ENCODE data around the gene GSTM1. TPM values are rescaled to one million over a fixed set of nuclear protein-coding genes. Genes with fewer than 3 reads are reported as not detected.
"Not testable (repeated sequence)": the region's sequence is repeated elsewhere in the genome, so short reads cannot be mapped to it uniquely, and the experiment has no call there.

Gene GSTM1
- total RNA-seq, 1 donor from 2014 or later, result 91.5 TPM

- no peak for ATAC-seq
- intact Hi-C loops (cut with DNase I), result no loop called here
- no peak for DNase-seq (ENCODE audit: low spot score)
Measured at GRCh38 chr1:109658533-109659042, 29.0 kb upstream of the GSTM1 start.

- DNase-seq (ENCODE audit: low spot score), result no peak
- ATAC-seq, result no peak
- intact Hi-C loops (cut with DNase I), result no loop called here
Measured at GRCh38 chr1:109659145-109659544, 28.5 kb upstream of the GSTM1 start.

GRCh38 chr1:109659997-109660690, 27.5 kb upstream of the GSTM1 start:
- ATAC-seq, result no peak
- intact Hi-C loops (cut with DNase I), result no loop called here
- DNase-seq (ENCODE audit: low spot score), result no peak

GRCh38 chr1:109660691-109661026, 27.0 kb upstream of the GSTM1 start:
- DNase-seq (ENCODE audit: low spot score); ATAC-seq; intact Hi-C loops (cut with DNase I): not testable (repeated sequence)

GRCh38 chr1:109661391-109661790, 26.2 kb upstream of the GSTM1 start:
- intact Hi-C loops (cut with DNase I), result no loop called here
- ATAC-seq, result no peak
- DNase-seq (ENCODE audit: low spot score), result no peak

- DNase-seq (ENCODE audit: low spot score) (no peak), ATAC-seq (no peak)
- intact Hi-C loops (cut with DNase I), result no loop called here
Measured at GRCh38 chr1:109664671-109665070, 22.9 kb upstream of the GSTM1 start.

GRCh38 chr1:109667452-109668122, 20.0 kb upstream of the GSTM1 start, which contains the start of gene GSTM2:
Gene GSTM2, plus strand, starts transcription at chr1:109668057. Its CDS starts 59 bp downstream, at chr1:109668116.
- DNase-seq (ENCODE audit: low spot score) (peak; percentile 96), ATAC-seq (peak; percentile 100)
- intact Hi-C loops (cut with DNase I), result loop anchor here (2.0 kb wide), 1 partner anchor 57 kb away; no protein-coding TSS in a partner anchor

GRCh38 chr1:109668123-109668775, 19.4 kb upstream of the GSTM1 start:
- intact Hi-C loops (cut with DNase I), result loop anchor here (2.0 kb wide), 1 partner anchor 57 kb away; no protein-coding TSS in a partner anchor
- peak; percentile 50 for ATAC-seq
- no peak for DNase-seq (ENCODE audit: low spot score)

GRCh38 chr1:109669246-109669948, 18.2 kb upstream of the GSTM1 start:
- intact Hi-C loops (cut with DNase I), result loop anchor here (2.0 kb wide), 1 partner anchor 55 kb away; no protein-coding TSS in a partner anchor
- DNase-seq (ENCODE audit: low spot score) (no peak), ATAC-seq (no peak)

GRCh38 chr1:109669949-109670302, 17.7 kb upstream of the GSTM1 start:
- DNase-seq (ENCODE audit: low spot score); ATAC-seq: not testable (repeated sequence)
- intact Hi-C loops (cut with DNase I), result loop anchor here (2.0 kb wide), 1 partner anchor 55 kb away; no protein-coding TSS in a partner anchor

- intact Hi-C loops (cut with DNase I), result no loop called here
- ATAC-seq (no peak), DNase-seq (ENCODE audit: low spot score) (no peak)
Measured at GRCh38 chr1:109671067-109671466, 16.6 kb upstream of the GSTM1 start.

- DNase-seq (ENCODE audit: low spot score); ATAC-seq; intact Hi-C loops (cut with DNase I): not testable (repeated sequence)
Measured at GRCh38 chr1:109673861-109674260, 13.8 kb upstream of the GSTM1 start.

GRCh38 chr1:109676683-109677381, 10.8 kb upstream of the GSTM1 start:
- intact Hi-C loops (cut with DNase I); DNase-seq (ENCODE audit: low spot score); ATAC-seq: not testable (repeated sequence)

- intact Hi-C loops (cut with DNase I), result no loop called here
- DNase-seq (ENCODE audit: low spot score) (no peak), ATAC-seq (no peak)
Measured at GRCh38 chr1:109677459-109677858, 10.2 kb upstream of the GSTM1 start.

- intact Hi-C loops (cut with DNase I); ATAC-seq; DNase-seq (ENCODE audit: low spot score): not testable (repeated sequence)
Measured at GRCh38 chr1:109678637-109679036, 9.0 kb upstream of the GSTM1 start.

- intact Hi-C loops (cut with DNase I); ATAC-seq; DNase-seq (ENCODE audit: low spot score): not testable (repeated sequence)
Measured at GRCh38 chr1:109684777-109685176, 2.8 kb upstream of the GSTM1 start.

- intact Hi-C loops (cut with DNase I); ATAC-seq; DNase-seq (ENCODE audit: low spot score): not testable (repeated sequence)
Measured at GRCh38 chr1:109685399-109685798, 2.2 kb upstream of the GSTM1 start.

- DNase-seq (ENCODE audit: low spot score); intact Hi-C loops (cut with DNase I); ATAC-seq: not testable (repeated sequence)
Measured at GRCh38 chr1:109685890-109686289, 1.7 kb upstream of the GSTM1 start.

Measured in sciatic nerve (tissue), 2 donors.